Dendritic cell treated with granulocyte-macrophage colony-stimulating factor and Interleukin-4, amounts not matched to agents 40 ng/mL and 50 ng/mL, for 4 days (primary cell): ENCODE data around the gene TBATA.

Experiments
- H3K27ac Mint-ChIP-seq: one replicate; pipeline ENCODE4 v1.8.0; 2022; ENCODE audit warnings: mild to moderate bottlenecking, mixed read lengths
- H3K27me3 Mint-ChIP-seq: one replicate; pipeline ENCODE4 v1.8.0; 2022; ENCODE audit warnings: mild to moderate bottlenecking, mixed read lengths
- H3K36me3 Mint-ChIP-seq: one replicate; pipeline ENCODE4 v1.8.0; 2022; ENCODE audit warnings: low read depth, mixed read lengths
- H3K4me1 Mint-ChIP-seq: one replicate; pipeline ENCODE4 v1.8.0; 2022; ENCODE audit warnings: low read depth, mixed read lengths
- H3K4me3 Mint-ChIP-seq: one replicate; pipeline ENCODE4 v1.8.0; 2022; ENCODE audit warnings: mild to moderate bottlenecking, moderate library complexity, mixed read lengths
- H3K9me3 Mint-ChIP-seq: one replicate; pipeline ENCODE4 v1.8.0; 2022; ENCODE audit warnings: mixed read lengths
- intact Hi-C: fragments of 100-400 bp; cut with micrococcal nuclease; formaldehyde crosslinking; loops from one replicate; pipeline ENCODE4 v1.15.0; 2022

TBATA gene, protein sequence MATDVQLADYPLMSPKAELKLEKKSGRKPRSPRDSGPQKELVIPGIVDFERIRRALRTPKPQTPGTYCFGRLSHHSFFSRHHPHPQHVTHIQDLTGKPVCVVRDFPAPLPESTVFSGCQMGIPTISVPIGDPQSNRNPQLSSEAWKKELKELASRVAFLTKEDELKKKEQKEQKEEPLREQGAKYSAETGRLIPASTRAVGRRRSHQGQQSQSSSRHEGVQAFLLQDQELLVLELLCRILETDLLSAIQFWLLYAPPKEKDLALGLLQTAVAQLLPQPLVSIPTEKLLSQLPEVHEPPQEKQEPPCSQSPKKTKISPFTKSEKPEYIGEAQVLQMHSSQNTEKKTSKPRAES

DNA sequence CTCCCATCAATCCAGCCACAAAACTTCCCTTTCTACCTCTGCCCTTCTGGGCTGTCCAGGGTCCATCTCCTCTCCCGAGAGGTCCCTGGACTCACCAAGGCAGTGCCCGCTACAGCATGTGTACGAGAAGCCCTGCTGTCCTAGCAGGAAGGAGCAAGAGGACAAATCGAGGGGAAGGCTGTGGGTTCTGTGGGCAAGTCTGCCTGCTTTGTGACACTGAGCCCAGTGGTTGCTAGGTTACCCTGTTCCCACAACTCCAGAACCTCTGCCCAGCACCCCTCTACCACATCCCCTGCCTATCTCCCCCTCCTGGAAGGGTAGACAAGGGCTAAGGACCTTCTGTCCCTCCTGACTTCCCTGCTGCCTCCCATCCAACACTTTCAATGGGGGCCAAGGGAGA is at the start of gene TBATA:
Gene TBATA (minus strand): TSS at position 188 of the 400 bp plus-strand sequence. CDS start 1,998 bp downstream, outside the sequence.
- Mint-ChIP-seq H3K4me3 (no peak within 1 kb of the TSS), H3K9me3 (no peaks in the 10 kb centered on the region), H3K27ac (no peak within 1 kb of the TSS), H3K36me3 (no peaks in the 10 kb centered on the region), H3K4me1 (peaks cover 45% of the 10 kb centered on the region), H3K27me3 (peaks cover 10% of the 10 kb centered on the region)
- intact Hi-C loops: no loop called here

DNA sequence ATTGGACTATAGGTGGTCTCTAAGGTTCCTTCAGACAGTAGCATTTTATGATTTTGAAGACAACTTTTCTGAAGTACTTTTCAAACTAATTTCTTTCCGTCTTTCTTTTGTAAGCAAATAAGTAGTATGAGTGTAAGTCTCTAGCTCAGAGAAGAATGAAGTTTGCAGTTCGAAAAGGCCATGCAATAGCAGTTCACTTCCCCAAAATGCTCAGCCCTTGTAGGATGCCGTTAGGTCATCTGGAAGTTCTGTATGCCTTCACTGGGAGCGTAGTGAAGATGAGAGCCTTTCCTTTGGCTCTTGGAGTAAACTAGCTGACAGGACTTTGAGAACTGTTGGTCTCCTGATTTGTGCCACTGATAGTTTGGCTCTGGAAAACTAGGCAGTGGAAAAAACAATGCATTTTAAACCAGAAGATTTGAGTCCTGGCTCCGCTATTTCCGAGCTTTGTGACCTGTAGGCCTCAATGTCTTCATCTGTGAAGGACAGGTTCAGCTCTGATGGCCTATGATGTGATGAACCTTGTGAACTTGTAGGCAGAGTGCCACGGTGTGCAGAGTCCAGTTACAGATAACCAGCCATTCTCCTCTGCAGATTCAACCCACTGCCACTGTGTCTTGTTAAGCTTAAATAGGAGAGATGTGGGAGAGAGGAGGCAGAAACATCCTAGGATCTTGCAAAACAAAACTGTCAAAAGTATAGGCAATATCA is 49.4 kb upstream of the TBATA start:
- H3K4me1 Mint-ChIP-seq: peaks cover 84% of the 10 kb centered on the region
- peak overlapping the region; percentile 88 for H3K27ac Mint-ChIP-seq

DNA sequence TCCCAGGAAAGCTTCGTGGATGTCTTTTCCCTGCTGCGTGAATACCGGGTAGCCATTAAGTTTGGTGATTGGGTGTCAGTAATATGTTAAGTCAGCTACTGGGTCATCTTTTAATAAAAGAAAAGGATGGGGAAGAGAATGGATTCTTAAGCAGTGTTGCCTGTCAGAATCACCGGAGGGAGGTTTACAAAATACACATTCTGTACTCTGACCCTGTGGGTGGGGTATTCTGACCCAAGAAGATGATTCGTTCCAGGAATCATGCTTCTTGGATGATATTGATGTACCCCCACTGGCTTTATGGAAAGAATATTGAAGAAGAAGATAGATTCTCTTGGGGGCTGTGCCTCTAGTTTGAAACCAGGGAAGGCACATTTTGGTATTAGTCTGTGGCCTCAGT is 48.8 kb upstream of the TBATA start:
- Mint-ChIP-seq H3K27me3 (no peaks in the 10 kb centered on the region), H3K36me3 (peaks cover 68% of the 10 kb centered on the region), H3K4me1 (peaks cover 89% of the 10 kb centered on the region), H3K4me3 (peak overlapping the region; percentile 23), H3K27ac (peak overlapping the region; percentile 88), H3K9me3 (no peaks in the 10 kb centered on the region)
- intact Hi-C loops: no loop called here

More for the DNA sequence above, 49.4 kb upstream of the TBATA start:
- H3K27me3 Mint-ChIP-seq: no peaks in the 10 kb centered on the region
- intact Hi-C loops: no loop called here
- no peaks in the 10 kb centered on the region for H3K9me3 Mint-ChIP-seq
- H3K36me3 Mint-ChIP-seq: peaks cover 68% of the 10 kb centered on the region
- H3K4me3 Mint-ChIP-seq: peak overlapping the region; percentile 23

DNA sequence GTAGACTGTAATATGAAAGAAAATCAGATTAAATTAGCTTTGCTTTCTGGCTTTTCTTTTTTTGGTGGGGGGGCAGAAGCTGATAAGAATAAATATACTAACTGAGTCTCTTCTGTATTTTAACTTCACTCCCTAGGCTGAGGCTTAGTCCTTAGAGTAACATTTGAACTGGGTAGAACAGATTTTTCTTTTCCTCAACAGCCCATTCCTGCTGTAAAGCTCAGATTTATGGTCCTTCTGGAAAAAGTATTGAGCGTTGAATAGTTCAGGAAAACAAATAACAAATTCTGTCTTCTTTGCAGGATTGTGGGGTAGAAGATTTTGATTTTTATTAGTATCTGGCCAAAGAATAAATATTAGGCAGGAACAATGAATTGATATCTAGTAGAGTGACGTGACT is 48.4 kb upstream of the TBATA start:
- H3K9me3 Mint-ChIP-seq: no peaks in the 10 kb centered on the region
- intact Hi-C loops: loop anchor here (2.0 kb wide), 2 partner anchors 17 to 33 kb away; no protein-coding TSS in a partner anchor
- peak overlapping the region; percentile 30 for H3K4me3 Mint-ChIP-seq
- H3K4me1 Mint-ChIP-seq: peaks cover 89% of the 10 kb centered on the region
- H3K36me3 Mint-ChIP-seq: peaks cover 71% of the 10 kb centered on the region
- peak overlapping the region; percentile 88 for H3K27ac Mint-ChIP-seq
- no peaks in the 10 kb centered on the region for H3K27me3 Mint-ChIP-seq

DNA sequence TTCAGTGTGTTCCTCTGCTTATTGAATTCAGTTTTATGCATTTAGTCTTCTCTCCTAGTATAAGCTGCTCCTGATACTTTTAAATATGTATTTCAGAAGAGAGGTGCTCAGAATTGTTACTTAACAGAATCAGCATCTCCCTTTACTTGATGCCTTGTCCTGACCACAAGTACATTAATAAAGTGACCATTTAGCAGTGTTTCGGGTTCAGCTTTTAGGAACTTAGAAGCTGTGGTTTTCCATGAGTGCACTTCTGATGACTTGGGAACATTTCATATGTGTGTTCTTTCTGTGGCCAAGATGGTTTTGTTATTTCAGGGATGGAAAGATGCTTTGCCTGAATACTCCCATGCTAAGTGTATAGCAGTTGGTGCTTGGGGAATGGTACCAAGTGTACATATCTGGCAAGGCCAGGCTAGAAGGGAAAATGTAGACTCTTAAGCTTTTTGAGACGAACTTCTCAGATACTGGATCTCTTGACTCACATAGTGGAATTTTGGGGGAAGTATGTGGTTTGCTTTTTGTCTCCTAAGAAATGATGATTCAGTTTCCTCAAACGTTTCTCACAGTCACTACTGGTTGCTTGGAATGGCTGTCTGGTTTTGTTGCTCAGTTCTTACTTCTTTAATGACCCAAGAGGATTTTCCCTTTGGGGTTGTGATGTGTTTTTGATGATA is 47.8 kb upstream of the TBATA start:
- Mint-ChIP-seq H3K27ac (peak overlapping the region; percentile 88), H3K27me3 (no peaks in the 10 kb centered on the region), H3K4me1 (peaks cover 86% of the 10 kb centered on the region), H3K9me3 (no peaks in the 10 kb centered on the region), H3K4me3 (peak overlapping the region; percentile 68), H3K36me3 (peaks cover 66% of the 10 kb centered on the region)
- intact Hi-C loops: loop anchor here (2.0 kb wide), 2 partner anchors 16 to 34 kb away; no protein-coding TSS in a partner anchor

DNA sequence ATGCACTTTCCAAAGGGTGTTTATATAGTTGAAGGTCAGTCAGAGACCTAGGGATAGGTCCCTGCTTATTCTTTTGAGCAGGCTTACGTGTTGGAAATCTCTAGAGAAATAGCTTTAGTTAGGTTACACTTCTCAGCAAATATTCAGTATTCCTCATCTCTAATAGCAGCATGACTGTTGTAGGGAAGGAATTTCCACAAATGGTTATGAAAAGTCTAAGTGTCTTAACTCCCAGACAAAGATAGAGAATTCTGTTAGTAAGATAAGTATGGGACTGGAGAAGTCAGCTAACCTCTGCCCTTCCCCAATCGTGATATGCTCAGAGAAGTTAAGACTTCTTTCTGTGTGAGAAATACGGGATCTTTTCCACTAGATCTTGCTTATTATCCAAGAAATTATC is 47.0 kb upstream of the TBATA start:
- Mint-ChIP-seq H3K4me1 (peaks cover 85% of the 10 kb centered on the region), H3K36me3 (peaks cover 58% of the 10 kb centered on the region), H3K9me3 (no peaks in the 10 kb centered on the region), H3K27me3 (no peaks in the 10 kb centered on the region), H3K4me3 (peak overlapping the region; percentile 4), H3K27ac (peak overlapping the region; percentile 88)
- intact Hi-C loops: loop anchor here (2.0 kb wide), 2 partner anchors 15 to 35 kb away; no protein-coding TSS in a partner anchor

DNA sequence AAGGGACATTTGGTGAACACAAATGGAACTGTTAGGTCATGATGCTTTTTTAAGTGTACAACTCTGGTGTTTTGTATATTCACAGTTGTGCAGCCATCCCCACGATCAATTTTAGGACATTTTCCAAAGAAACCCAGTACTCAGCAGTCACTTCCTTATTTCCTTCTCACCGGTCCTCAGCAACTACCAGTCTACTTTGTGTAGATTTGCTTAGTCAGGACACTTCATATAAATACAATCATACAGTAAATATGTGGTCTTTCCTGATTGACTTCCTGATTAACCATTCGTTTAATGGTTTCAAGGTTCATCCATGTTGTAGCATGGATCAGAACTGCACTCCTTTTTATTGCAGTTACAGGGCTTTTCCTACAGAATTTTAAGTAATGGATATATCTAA is 45.0 kb upstream of the TBATA start:
- intact Hi-C loops: no loop called here
- H3K36me3 Mint-ChIP-seq: peaks cover 64% of the 10 kb centered on the region

DNA sequence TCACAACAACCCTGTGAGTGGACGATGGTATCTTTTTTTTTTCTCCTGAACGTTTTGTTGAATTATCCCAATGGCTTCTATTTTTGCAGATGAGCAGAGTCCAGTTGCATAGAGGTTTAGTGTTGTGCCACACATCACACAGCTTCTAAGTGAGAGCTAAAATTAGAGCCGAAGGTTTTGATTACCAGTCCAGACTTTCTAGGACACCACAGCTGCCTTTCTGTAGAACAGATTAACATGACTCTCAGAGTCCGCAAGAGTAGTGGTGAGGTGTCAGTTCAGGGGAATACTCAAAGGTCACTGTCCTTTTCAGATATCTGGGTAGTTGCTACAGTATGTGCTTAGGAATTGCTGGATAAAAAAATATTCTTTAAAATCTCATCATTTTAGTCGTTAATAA is 44.4 kb upstream of the TBATA start:
- Mint-ChIP-seq H3K27me3 (no peaks in the 10 kb centered on the region), H3K4me1 (peaks cover 83% of the 10 kb centered on the region), H3K27ac (peak overlapping the region; percentile 88), H3K4me3 (peak overlapping the region; percentile 9), H3K36me3 (peaks cover 66% of the 10 kb centered on the region), H3K9me3 (no peaks in the 10 kb centered on the region)
- intact Hi-C loops: no loop called here

More for the DNA sequence above, 45.0 kb upstream of the TBATA start:
- Mint-ChIP-seq H3K4me1 (peaks cover 85% of the 10 kb centered on the region), H3K4me3 (peak overlapping the region; percentile 4), H3K27ac (peak overlapping the region; percentile 88), H3K9me3 (no peaks in the 10 kb centered on the region), H3K27me3 (no peaks in the 10 kb centered on the region)

DNA sequence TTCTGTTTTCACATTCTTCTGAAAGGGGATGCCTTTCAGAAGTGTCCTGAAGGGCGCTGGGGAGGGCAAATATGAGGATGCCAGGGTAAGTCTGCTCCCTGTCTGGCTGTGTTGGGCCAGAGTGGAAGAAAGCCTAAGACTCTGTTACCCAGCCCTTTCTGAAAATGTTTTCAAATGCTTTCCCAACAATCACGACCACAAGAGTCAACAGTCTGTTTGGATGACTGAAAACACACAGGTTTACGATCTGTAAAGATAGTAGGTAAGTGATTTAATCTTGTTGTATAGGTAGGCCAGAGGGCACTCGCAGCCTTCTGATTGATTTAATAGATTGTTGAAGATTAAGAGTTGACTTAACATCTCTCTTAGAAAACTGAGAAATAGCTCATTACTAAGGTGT is 43.7 kb upstream of the TBATA start:
- peaks cover 77% of the 10 kb centered on the region for H3K4me1 Mint-ChIP-seq
- H3K27me3 Mint-ChIP-seq: no peaks in the 10 kb centered on the region
- no peaks in the 10 kb centered on the region for H3K9me3 Mint-ChIP-seq
- no peak overlapping the region for H3K4me3 Mint-ChIP-seq
- peaks cover 64% of the 10 kb centered on the region for H3K36me3 Mint-ChIP-seq
- peak overlapping the region; percentile 88 for H3K27ac Mint-ChIP-seq
- intact Hi-C loops: no loop called here

DNA sequence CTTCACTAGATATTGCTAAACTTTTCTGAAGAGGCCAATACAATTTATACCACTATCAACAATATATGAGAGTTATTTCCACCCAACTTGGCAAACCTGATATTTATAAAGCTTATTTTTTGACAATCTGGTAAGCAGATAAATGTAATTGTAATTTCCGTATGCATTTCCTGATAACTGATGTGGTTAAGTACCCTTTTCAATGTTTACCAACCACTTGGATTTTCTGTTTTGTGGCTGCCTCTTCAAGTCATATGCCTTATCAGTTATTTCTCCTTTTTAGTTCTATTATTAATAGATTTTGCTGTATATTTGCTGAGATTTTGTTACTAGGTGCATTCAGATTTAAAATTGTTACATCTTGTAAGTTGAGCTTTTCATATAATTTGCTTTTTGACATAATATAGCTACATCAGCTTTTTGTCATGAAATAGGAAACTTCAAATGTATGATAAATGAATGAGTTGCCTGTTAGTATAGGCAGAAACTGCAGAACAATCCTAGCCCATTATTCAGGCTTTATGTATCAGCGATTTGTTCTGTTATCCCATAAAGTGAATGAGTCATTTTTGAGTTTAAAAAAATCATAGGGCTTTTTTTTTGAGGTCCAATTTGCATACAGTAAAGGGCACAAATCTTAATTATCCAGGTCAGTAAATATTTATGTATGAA is 42.0 kb upstream of the TBATA start:
- intact Hi-C loops: no loop called here
- no peaks in the 10 kb centered on the region for H3K27me3 Mint-ChIP-seq
- H3K4me3 Mint-ChIP-seq: peak overlapping the region; percentile 9
- no peaks in the 10 kb centered on the region for H3K9me3 Mint-ChIP-seq
- peak overlapping the region; percentile 81 for H3K27ac Mint-ChIP-seq
- H3K36me3 Mint-ChIP-seq: peaks cover 61% of the 10 kb centered on the region
- peaks cover 64% of the 10 kb centered on the region for H3K4me1 Mint-ChIP-seq

DNA sequence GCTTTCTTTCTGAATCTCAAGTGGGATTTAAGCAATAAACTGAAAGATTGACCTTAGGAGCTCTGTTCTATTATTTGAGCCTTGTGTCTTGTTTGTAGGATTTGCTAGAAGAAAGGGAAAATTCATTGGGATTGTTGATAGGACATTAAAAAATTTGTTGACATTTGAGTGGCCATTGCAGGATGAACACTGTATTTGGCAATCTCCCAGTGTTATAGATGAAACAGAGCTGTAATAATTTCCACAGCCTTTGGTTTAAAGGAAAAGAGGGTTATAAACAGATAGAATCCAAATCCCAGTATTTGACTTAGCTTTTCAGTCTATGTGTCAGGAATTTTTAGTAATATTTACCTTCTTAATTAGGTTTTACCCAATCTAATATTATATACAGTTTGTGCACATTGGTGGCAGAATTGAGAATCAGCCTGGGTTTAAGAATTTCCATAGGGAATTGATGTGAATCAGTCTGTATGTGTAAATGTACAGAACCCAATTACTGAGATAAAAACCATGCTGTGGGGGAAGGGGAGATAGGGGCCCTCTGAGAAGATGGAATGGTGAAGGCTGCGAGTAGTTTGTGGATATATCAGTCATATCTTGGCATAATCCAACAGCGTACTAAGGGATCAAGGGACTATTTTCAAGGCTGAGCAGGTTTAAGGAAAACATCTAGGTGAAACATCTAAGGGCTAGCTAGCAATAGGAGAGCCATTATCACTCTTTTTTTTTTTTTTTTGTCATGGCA is 37.1 kb upstream of the TBATA start:
- peaks cover 70% of the 10 kb centered on the region for H3K4me1 Mint-ChIP-seq

DNA sequence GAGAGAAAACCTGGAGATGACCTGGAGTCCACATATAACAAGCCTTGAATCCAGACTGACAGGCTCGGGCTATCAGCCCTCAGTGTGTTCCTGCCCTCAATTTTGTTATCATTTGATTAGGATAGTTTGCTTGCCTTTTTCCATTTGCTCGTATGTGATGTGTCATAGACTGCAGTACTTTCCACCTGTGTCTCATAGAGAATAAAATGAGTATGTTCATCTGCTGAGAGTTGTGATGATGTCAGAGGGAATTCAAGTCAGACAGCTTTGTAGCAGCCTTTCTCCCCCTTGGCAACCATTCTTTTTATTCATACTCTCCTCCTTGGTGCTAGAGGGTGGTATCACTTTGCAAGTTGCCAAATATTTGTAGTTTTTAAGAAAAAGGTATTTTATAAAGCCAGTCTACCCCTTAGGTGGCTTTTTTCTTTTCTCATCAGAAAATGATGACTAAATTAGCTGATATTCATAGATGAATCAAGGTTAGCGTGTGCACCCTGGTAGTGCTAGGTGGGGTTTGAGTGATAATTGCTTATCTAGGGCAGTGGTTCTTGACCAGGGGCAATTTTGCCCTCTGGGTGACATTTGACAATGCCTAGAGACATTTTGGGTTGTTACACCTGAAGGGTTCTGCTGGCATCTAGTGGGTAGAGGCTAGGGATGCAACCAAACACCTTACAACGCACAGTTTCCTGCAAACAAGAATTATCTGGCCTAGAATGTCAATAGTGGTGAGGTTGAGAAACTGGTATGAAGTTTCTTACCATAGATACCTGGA is 36.0 kb upstream of the TBATA start:
- Mint-ChIP-seq H3K36me3 (peaks cover 87% of the 10 kb centered on the region), H3K27ac (peak overlapping the region; percentile 46), H3K9me3 (no peaks in the 10 kb centered on the region), H3K4me1 (peaks cover 67% of the 10 kb centered on the region), H3K4me3 (no peak overlapping the region), H3K27me3 (no peaks in the 10 kb centered on the region)
- intact Hi-C loops: no loop called here

More for the DNA sequence above, 37.1 kb upstream of the TBATA start:
- H3K36me3 Mint-ChIP-seq: peaks cover 83% of the 10 kb centered on the region
- no peaks in the 10 kb centered on the region for H3K27me3 Mint-ChIP-seq
- intact Hi-C loops: no loop called here
- peak overlapping the region; percentile 30 for H3K27ac Mint-ChIP-seq
- no peak overlapping the region for H3K4me3 Mint-ChIP-seq
- no peaks in the 10 kb centered on the region for H3K9me3 Mint-ChIP-seq
